Aorta (tissue), 5 donors: ENCODE measurements around the gene USP3. TPM values are rescaled to one million over a fixed set of nuclear protein-coding genes. Genes with fewer than 3 reads are reported as not detected.

Experiments used
- ATAC-seq: fragments of 200-7000 bp; cut with Tn5 transposase; one replicate; pipeline ENCODE4 v1.9.1; 2022; ENCODE audit warnings: moderate library complexity; ENCODE audit not compliant: low FRiP score
- DNase-seq, 2 donors: peaks; one replicate each; pipeline ENCODE4 v3.0.0-alpha.2; 2020
- H3K27ac ChIP-seq, 2 donors: one replicate each; pipeline ENCODE4 v1.5.1; 2013; ENCODE audit warnings: low read length in 2 of 2, mild to moderate bottlenecking in 2 of 2, moderate library complexity in 2 of 2, control low read depth in 1 of 2, inconsistent platforms in 1 of 2, low read depth in 1 of 2
- H3K27me3 ChIP-seq, 2 donors: one replicate each; pipeline ENCODE4 v1.6.1; 2013; ENCODE audit warnings: control low read depth in 1 of 2, low read length in 1 of 2, mild to moderate bottlenecking in 1 of 2, moderate library complexity in 1 of 2; ENCODE audit not compliant: insufficient read depth in 2 of 2, control insufficient read depth in 1 of 2
- H3K36me3 ChIP-seq, 2 donors: one replicate each; pipeline ENCODE4 v1.6.1; 2013; ENCODE audit warnings: control low read depth in 1 of 2, low read length in 1 of 2, mild to moderate bottlenecking in 1 of 2; ENCODE audit not compliant: insufficient read depth in 2 of 2, control insufficient read depth in 1 of 2
- H3K4me1 ChIP-seq, 2 donors: one replicate each; pipeline ENCODE4 v1.6.1; 2013; ENCODE audit warnings: low read length in 2 of 2, control low read depth in 1 of 2, mild to moderate bottlenecking in 1 of 2, moderate library complexity in 1 of 2; ENCODE audit not compliant: insufficient read depth in 2 of 2, control insufficient read depth in 1 of 2
- H3K4me3 ChIP-seq, 2 donors: one replicate each; pipeline ENCODE4 v1.5.1; 2013; ENCODE audit warnings: low read length in 2 of 2, control low read depth in 1 of 2, mild to moderate bottlenecking in 1 of 2
- H3K9me3 ChIP-seq: one replicate; pipeline ENCODE4 v1.6.1; 2013; ENCODE audit warnings: mild to moderate bottlenecking, low read length; ENCODE audit not compliant: control insufficient read depth
- WGBS, 2 donors: extraction: QIAGEN DNeasy Blood & Tissue Kit; methylation state at CpG; one replicate each; pipeline ENCODE4 v1.1.7; 2013; 5-methylcytosine and 5-hydroxymethylcytosine counted together
- intact Hi-C, 2 donors: fragments of 100-400 bp; cut with DNase I; formaldehyde crosslinking; loops; one replicate each; pipeline versions ENCODE4 v1.14.2 to v1.15.0; 2022
- polyA plus RNA-seq, 2 donors: library from polyadenylated mRNA; stranded (reverse); fragments of 200-250 nt; gene quantifications; one replicate each; pipeline ENCODE4 v1.2.3, GENCODE V29; 2013
- total RNA-seq, 2 donors: library from RNA; stranded (reverse); fragmentation: NEBNext Ultra II Directional; extraction: Animal tissue kit (Norgen Biotek cat#: 25700); gene quantifications; one replicate each; pipeline ENCODE4 v1.2.1, GENCODE V29; 2021
- donor health status: healthy with polysubstance abuse.
- donor health status: Bipolar disorder and iron deficiency.
- donor health status: DM: no; HTN: no; CAD: no.
- donor health status: DM: no; HTN: no; CAD: no.
- donor health status: DM: yes; HTN: yes; CAD: no.

USP3 gene
- total and polyA plus RNA-seq, 4 donors = 16.3 to 60.0 (median 37.9) TPM

GRCh38 chr15:63523306-63523990 is 19.1 kb downstream of the USP3 start:
- H3K36me3 ChIP-seq = no peaks in the 10 kb centered on the region
- ATAC-seq = no peak
- peak overlapping the region; percentile 67 to 84 for H3K27ac ChIP-seq
- H3K4me3 ChIP-seq = peak overlapping the region in 1 of 2 donors; percentile 26
- WGBS, 2 donors = 9 to 14% methylated on average over 4 of the region's 4 CpGs
- intact Hi-C loops = no loop called here
- no peak for DNase-seq
- no peaks in the 10 kb centered on the region for H3K27me3 ChIP-seq
- no peaks in the 10 kb centered on the region for H3K9me3 ChIP-seq
- H3K4me1 ChIP-seq = peaks cover 9 to 12% of the 10 kb centered on the region in 2 donors

- WGBS, 2 donors = 81 to 91% methylated on average over 5 of the region's 5 CpGs
- peaks cover 12% of the 10 kb centered on the region in 2 donors for H3K4me1 ChIP-seq
- no peaks in the 10 kb centered on the region for H3K36me3 ChIP-seq
- no peaks in the 10 kb centered on the region for H3K9me3 ChIP-seq
- H3K27ac ChIP-seq = peak overlapping the region; percentile 67 to 91
- no peak for ATAC-seq
- intact Hi-C loops = no loop called here
- no peak for DNase-seq
- no peaks in the 10 kb centered on the region for H3K27me3 ChIP-seq
- no peak overlapping the region for H3K4me3 ChIP-seq
These were observed 20.1 kb downstream of the USP3 start for GRCh38 chr15:63524316-63525015.

- WGBS, 2 donors = 45 to 49% methylated on average over 1 of the region's 1 CpG
- H3K36me3 ChIP-seq = no peaks in the 10 kb centered on the region
- intact Hi-C loops = no loop called here
- peaks cover 12 to 15% of the 10 kb centered on the region in 2 donors for H3K4me1 ChIP-seq
- no peak overlapping the region for H3K4me3 ChIP-seq
- H3K27ac ChIP-seq = no peak overlapping the region
- no peaks in the 10 kb centered on the region for H3K27me3 ChIP-seq
- ATAC-seq = no peak
- no peak for DNase-seq
- H3K9me3 ChIP-seq = no peaks in the 10 kb centered on the region
These were observed 22.0 kb downstream of the USP3 start for GRCh38 chr15:63526401-63526800.

DNA sequence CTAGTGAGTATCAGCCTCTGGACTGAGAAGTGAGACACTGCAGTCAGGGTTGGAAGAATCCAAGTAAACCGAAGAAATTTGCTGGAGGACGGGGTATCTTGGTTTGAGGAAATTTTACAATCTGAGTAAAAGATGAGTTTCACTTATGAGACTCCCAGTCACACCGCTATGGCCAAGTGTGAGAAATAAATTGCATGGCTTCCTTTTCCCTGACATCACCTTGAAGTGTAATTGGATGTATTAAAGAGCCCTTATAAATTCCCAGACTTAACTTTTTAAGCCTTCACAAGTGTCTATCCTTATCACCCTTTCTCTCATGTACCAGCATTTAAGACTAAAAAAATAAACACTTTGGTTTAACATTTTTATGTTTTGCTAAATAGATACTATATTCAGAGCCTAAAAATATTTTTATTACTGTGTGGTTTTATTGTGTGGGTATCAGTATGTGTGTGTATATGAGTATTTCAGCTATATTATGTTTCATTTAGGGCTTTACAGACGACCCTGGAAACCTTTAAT is 23.8 kb downstream of the USP3 start:
- DNase-seq = no peak
- WGBS, 2 donors = 73 to 81% methylated on average over 4 of the region's 4 CpGs
- H3K27ac ChIP-seq = no peak overlapping the region
- H3K27me3 ChIP-seq = no peaks in the 10 kb centered on the region
- ATAC-seq = no peak
- peaks cover 10 to 12% of the 10 kb centered on the region in 2 donors for H3K4me1 ChIP-seq
- no peaks in the 10 kb centered on the region for H3K9me3 ChIP-seq
- intact Hi-C loops = no loop called here
- H3K4me3 ChIP-seq = no peak overlapping the region
- H3K36me3 ChIP-seq = no peaks in the 10 kb centered on the region

GRCh38 chr15:63530235-63530634 is 25.8 kb downstream of the USP3 start:
- Histone ChIP-seq H3K4me3 (no peak overlapping the region), H3K4me1 (peaks cover 3 to 6% of the 10 kb centered on the region in 2 donors), H3K9me3 (no peaks in the 10 kb centered on the region), H3K27me3 (no peaks in the 10 kb centered on the region), H3K27ac (no peak overlapping the region), H3K36me3 (no peaks in the 10 kb centered on the region)
- ATAC-seq (no peak), DNase-seq (no peak)
- WGBS, 2 donors = 94 to 95% methylated on average over 7 of the region's 7 CpGs
- intact Hi-C loops = no loop called here

GRCh38 chr15:63530752-63531299 is 26.4 kb downstream of the USP3 start:
- ATAC-seq (no peak), DNase-seq (no peak)
- H3K9me3 ChIP-seq = no peaks in the 10 kb centered on the region
- H3K27ac ChIP-seq = no peak overlapping the region
- intact Hi-C loops = no loop called here
- no peaks in the 10 kb centered on the region for H3K27me3 ChIP-seq
- 98% methylated on average over 3 of the region's 3 CpGs for WGBS, 2 donors
- no peak overlapping the region for H3K4me3 ChIP-seq
- peaks cover 3 to 8% of the 10 kb centered on the region in 2 donors for H3K4me1 ChIP-seq
- H3K36me3 ChIP-seq = no peaks in the 10 kb centered on the region

- intact Hi-C loops = no loop called here
- WGBS, 2 donors = 98% methylated on average over 4 of the region's 4 CpGs
- Histone ChIP-seq H3K27me3 (no peaks in the 10 kb centered on the region), H3K36me3 (no peaks in the 10 kb centered on the region), H3K27ac (no peak overlapping the region), H3K9me3 (no peaks in the 10 kb centered on the region), H3K4me1 (peaks cover 3 to 8% of the 10 kb centered on the region in 2 donors), H3K4me3 (no peak overlapping the region)
- DNase-seq (no peak), ATAC-seq (no peak)
These were observed 27.2 kb downstream of the USP3 start for GRCh38 chr15:63531586-63531985.

GRCh38 chr15:63532307-63532744 is 27.9 kb downstream of the USP3 start:
- Histone ChIP-seq H3K36me3 (no peaks in the 10 kb centered on the region), H3K27me3 (no peaks in the 10 kb centered on the region), H3K4me1 (peaks cover 3 to 8% of the 10 kb centered on the region in 2 donors), H3K9me3 (no peaks in the 10 kb centered on the region), H3K27ac (no peak overlapping the region), H3K4me3 (no peak overlapping the region)
- DNase-seq (no peak), ATAC-seq (no peak)
- intact Hi-C loops = no loop called here
- WGBS, 2 donors = 85 to 90% methylated on average over 5 of the region's 5 CpGs
